Spinal cord (tissue), 10 donors: ENCODE measurements around the gene SLC7A5. TPM values are rescaled to one million over a fixed set of nuclear protein-coding genes. Genes with fewer than 3 reads are reported as not detected.

ENCODE experiments used
- DNase-seq, 6 donors: peaks; one replicate each; pipeline versions ENCODE4 v3.0.0 to v3.0.0-alpha.2; 2013 to 2015; ENCODE audit warnings: low spot score in 6 of 6, low read depth in 4 of 6
- H3K27ac ChIP-seq: one replicate; pipeline ENCODE4 v1.5.1; 2013; ENCODE audit warnings: low read depth, low read length, control low read depth
- H3K27me3 ChIP-seq: one replicate; pipeline ENCODE4 v1.6.1; 2013; ENCODE audit warnings: low read length; ENCODE audit not compliant: control insufficient read depth, insufficient read depth
- H3K36me3 ChIP-seq: one replicate; pipeline ENCODE4 v1.6.1; 2013; ENCODE audit warnings: low read length; ENCODE audit not compliant: control insufficient read depth, insufficient read depth
- H3K4me1 ChIP-seq: one replicate; pipeline ENCODE4 v1.6.1; 2013; ENCODE audit warnings: low read length; ENCODE audit not compliant: control insufficient read depth, insufficient read depth
- H3K4me3 ChIP-seq: one replicate; pipeline ENCODE4 v1.5.1; 2013; ENCODE audit warnings: low read depth, low read length, control low read depth
- H3K9me3 ChIP-seq: one replicate; pipeline ENCODE4 v1.6.1; 2013; ENCODE audit warnings: low read length; ENCODE audit not compliant: control insufficient read depth, insufficient read depth
- WGBS: methylation state at CpG from one replicate; pipeline ENCODE4 v1.1.5; 2013; ENCODE audit warnings: missing lambda C conversion rate; ENCODE audit not compliant: insufficient coverage; 5-methylcytosine and 5-hydroxymethylcytosine counted together
- polyA plus RNA-seq, 2 donors: library from polyadenylated mRNA; unstranded; fragments of 120-200 nt; gene quantifications; one replicate each; pipeline ENCODE4 v1.2.1, GENCODE V29; 2013; ENCODE audit not compliant: insufficient read length in 2 of 2
- total RNA-seq, 2 donors: library from RNA; depleted of rRNA in 1 of 2; stranded (reverse); fragments of 120-200 nt in 1 of 2; fragments of >200 nt in 1 of 2; gene quantifications; one replicate each; pipeline versions ENCODE4 v1.2.3 to v1.2.4, GENCODE V29; 2013 to 2014
- donor health status: healthy.

The SLC7A5 gene
- total and polyA plus RNA-seq, 4 donors = 16.6 to 112 (median 65.4) TPM

DNA sequence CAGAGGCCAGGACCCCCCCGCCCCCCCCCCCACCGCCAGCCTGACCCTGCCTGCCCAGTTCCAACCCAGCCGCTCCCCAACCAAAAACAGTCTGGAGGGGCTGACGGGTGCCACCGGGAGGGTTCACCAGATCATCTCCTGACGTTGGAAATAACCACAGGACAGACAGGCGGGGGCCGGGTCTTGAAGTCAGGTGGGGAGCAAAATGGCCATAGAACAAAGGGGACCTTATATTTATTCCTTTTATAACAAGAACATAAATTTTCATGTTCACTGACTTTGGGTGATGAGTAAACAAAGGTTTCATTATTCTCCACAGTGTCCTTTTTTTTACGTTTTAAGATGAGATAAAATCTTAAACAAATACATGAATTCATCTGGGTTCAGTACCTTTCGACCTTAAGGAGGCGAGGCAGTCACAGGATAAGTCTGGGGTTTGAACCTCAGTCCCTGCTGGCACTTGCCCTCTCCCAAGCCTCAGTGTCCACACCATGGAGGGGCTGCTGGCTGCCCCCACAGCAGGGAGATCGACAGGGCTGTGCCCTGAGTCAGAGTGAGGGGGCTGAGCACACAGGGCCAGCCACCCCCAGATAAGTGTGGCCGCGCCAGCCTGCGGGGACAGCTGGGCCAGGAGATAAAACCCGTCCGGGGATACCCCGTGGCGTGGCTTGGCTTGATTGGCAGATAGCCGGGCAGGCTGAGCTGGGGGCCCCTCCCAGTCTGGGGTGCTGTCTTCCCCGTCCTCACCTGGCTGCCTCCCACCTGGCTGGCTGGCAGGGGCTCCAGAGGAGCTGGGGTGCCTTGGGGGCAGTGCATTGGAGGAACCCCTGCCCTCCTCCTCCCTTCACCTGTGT lies 15.0 kb downstream of the SLC7A5 start:
- WGBS = 94% methylated on average over 10 of the region's 21 CpGs
- no peaks in the 10 kb centered on the region for H3K27me3 ChIP-seq
- DNase-seq = no peak
- no peak overlapping the region for H3K27ac ChIP-seq
- no peaks in the 10 kb centered on the region for H3K9me3 ChIP-seq
- H3K36me3 ChIP-seq = peaks cover 44% of the 10 kb centered on the region
- H3K4me3 ChIP-seq = no peak overlapping the region
- H3K4me1 ChIP-seq = peaks cover 75% of the 10 kb centered on the region

DNA sequence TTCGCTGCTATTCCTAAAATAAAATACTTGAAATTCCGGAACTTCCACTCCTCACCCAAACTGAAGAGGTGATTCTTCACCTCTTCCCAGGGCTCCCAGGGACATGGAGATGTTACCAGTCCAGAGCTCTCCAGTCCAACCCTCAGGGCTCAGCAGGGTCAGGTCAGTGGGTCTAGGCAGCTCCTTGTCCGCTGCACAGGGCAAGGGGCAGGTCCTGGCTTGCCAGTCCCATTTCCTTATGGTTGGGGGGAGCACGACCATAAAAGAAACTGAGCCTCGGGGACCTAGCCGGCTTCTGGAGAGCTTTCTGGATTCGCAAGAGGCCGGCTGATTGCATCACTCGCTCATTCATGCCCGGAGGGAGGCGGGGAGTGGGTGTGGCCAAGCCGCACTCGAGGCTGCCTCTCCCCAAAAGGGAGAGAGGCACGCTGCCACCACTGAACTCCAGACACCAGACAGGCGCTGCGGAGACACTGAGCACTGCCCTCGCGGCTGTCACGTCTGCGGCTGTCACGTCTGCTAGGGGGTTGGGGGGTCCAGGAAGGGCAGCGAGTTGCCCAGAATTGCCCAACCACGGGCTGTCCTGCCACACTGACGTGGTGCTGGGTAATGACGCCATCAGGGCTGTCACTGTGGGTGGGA lies 15.8 kb downstream of the SLC7A5 start:
- Histone ChIP-seq H3K4me3 (peak overlapping the region; percentile 24), H3K4me1 (peaks cover 75% of the 10 kb centered on the region), H3K27ac (peak overlapping the region; percentile 37)

DNA sequence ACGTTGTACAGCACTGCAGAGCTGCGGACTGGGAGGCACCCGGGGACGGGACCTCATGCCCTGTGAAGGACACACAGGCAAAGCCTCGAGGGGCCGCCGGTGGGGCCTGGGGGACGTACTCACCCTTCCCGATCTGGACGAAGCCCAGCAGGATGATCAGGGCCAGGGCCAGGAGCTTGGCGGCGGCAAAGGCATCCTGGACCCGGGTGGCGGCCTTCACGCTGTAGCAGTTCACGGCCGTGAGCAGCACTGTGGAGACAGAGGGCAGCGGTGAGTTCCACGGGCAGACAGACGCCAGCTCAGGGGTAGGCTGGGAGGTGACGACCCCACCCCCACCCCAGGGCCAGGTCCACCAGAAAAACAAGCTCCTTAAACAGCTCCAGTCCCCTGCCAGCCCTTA lies 17.7 kb downstream of the SLC7A5 start:
- no peak for DNase-seq
- H3K27ac ChIP-seq = no peak overlapping the region
- 78% methylated on average over 21 of the region's 21 CpGs for WGBS
- H3K9me3 ChIP-seq = no peaks in the 10 kb centered on the region
- peaks cover 63% of the 10 kb centered on the region for H3K36me3 ChIP-seq
- H3K4me1 ChIP-seq = peaks cover 84% of the 10 kb centered on the region
- H3K27me3 ChIP-seq = no peaks in the 10 kb centered on the region
- H3K4me3 ChIP-seq = no peak overlapping the region

More for the DNA sequence above, 15.8 kb downstream of the SLC7A5 start:
- WGBS = 9% methylated on average over 18 of the region's 25 CpGs
- H3K27me3 ChIP-seq = no peaks in the 10 kb centered on the region
- H3K9me3 ChIP-seq = no peaks in the 10 kb centered on the region
- H3K36me3 ChIP-seq = peaks cover 50% of the 10 kb centered on the region
- peak in 2 of 6 donors; percentile 74 to 94 for DNase-seq

DNA sequence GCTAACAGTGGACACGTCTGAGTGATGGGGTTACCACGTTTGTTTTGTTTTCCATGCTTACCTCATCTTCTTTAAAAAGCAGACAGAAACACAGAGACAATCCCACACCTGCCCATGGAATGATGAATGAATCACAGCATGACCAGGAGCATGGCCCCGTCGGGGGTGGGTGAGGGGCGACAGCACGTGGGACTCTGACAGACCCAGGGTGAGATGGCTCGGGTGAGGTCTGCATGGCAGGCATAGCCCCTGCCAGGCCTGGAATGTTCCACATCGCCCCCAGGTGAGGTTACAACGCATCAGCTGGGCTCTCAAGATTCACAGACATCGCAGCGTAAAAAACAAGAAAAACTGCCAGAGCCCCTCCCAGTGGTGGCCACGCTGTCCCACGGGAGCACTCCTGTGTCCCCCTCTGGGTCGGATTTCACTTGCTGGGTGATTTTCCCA lies 18.1 kb downstream of the SLC7A5 start:
- Histone ChIP-seq H3K9me3 (no peaks in the 10 kb centered on the region), H3K4me3 (no peak overlapping the region), H3K27ac (no peak overlapping the region), H3K36me3 (peaks cover 64% of the 10 kb centered on the region), H3K27me3 (no peaks in the 10 kb centered on the region), H3K4me1 (peaks cover 84% of the 10 kb centered on the region)
- 81% methylated on average over 12 of the region's 14 CpGs for WGBS
- no peak for DNase-seq

DNA sequence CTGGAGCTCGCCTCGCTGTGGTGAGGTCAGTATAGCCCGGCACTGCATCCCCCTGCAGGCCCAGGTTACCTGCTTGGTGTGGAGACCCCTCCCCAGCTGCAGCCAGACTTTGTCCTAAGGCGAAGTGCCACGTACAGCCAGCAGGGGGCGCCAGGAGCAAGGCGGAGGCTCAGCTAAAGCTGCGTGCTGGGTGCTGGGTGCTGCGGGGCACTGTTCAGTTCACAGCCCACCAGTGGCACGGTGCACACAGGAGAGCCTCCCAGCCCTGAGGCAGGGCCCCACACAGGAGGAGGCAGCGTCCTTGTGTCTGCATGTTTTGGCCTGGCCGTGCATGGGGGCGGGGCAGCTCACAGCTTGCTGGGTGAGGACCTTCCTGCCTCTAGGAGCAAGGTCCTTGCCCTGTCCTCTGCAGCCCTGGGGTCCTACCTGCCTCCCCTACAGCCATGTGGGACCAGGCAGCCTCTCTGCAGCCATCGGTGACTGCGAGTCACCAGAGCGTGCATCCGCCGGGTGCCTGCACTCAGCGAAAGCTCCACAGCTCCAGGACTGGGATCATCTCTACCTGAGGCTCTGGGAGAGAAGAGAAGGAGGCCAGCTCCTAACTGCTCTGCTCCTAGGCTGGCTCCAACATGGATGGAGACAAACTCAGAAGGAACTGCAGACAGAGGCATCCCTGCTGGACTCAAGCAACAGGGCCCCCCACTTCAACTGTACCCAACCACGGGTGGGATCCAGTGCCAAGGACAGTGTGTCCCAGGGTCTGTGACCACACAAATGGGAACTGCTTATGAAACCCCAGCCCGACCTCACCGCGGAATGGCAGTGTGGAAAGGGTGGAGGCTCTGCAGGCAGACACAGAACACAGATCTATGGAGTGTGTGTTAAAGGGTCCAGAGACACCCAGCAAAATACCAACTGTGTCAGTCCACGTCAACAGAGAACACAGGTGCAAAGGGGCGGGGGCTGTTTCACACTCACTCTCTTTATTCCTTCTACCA lies 19.0 kb downstream of the SLC7A5 start:
- WGBS = 57% methylated on average over 24 of the region's 25 CpGs
- peaks cover 82% of the 10 kb centered on the region for H3K4me1 ChIP-seq
- H3K9me3 ChIP-seq = no peaks in the 10 kb centered on the region
- no peak overlapping the region for H3K4me3 ChIP-seq
- no peaks in the 10 kb centered on the region for H3K27me3 ChIP-seq
- peak in 2 of 6 donors; percentile 68 to 85 for DNase-seq
- H3K27ac ChIP-seq = no peak overlapping the region
- H3K36me3 ChIP-seq = peaks cover 59% of the 10 kb centered on the region

DNA sequence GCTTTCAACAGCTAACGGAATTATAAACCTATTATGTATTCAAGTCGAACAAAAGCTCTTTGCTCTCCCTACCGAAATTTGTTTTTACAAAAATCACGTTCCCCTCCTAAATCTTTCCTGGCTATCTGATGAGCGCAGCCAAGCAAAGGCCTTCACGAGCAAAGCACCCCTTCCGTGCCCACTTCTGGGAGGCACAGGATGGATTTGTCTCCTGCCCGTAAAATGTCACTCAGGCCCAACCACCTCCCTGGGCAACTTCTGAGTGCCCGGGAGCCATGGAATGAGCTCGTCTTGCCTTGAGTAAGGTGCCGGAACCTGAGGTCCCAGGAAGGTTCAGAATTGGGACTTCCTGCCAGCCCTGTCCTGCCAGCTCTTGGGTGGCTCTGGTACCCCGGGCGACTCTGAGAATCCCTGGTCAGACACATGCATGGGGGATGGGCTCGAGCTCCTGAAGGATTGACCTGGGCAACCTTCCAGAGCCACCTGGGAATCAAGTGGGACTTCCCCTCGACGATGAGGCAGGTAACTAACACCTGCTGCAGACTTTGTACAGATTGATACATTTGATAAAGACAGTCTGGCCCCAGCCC lies 19.8 kb downstream of the SLC7A5 start:
- Histone ChIP-seq H3K36me3 (peaks cover 57% of the 10 kb centered on the region), H3K4me1 (peaks cover 76% of the 10 kb centered on the region), H3K9me3 (no peaks in the 10 kb centered on the region), H3K27ac (no peak overlapping the region), H3K4me3 (no peak overlapping the region), H3K27me3 (no peaks in the 10 kb centered on the region)
- WGBS = 76% methylated on average over 14 of the region's 16 CpGs
- DNase-seq = no peak

DNA sequence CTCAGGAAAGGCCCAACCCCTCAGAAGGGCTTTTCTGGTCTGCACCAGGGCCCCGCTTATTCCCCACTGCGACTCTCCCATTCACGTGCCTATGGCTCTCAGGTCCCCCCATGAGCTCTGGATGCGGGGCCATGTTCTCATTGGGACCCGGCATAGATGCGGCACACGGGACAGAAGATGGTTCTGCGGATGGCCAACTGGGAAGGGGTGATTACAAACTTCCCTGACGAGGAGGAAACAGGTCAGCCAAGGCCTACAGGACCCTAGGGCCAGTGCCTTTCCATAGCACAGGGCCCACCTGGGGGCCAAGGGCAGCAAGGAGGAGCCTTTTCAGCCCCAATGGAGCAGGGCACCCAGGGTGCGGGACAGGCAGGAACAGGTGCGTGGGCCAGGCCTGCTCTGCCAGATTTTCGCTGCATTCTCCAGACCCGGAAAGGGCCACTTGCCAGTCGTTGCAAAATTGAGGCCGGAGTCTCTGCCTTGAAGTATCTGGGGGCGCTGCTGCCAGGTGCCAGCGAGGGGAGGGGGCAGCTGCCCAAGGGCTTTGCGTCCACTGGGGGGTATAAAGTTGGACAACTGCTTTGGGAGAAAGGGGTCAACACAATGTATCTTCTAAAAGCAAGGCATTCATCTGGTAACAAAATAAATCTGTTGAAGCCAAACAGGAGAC lies 20.5 kb downstream of the SLC7A5 start:
- H3K36me3 ChIP-seq = peaks cover 61% of the 10 kb centered on the region
- no peaks in the 10 kb centered on the region for H3K27me3 ChIP-seq
- H3K27ac ChIP-seq = peak overlapping the region; percentile 67
- no peak overlapping the region for H3K4me3 ChIP-seq
- H3K9me3 ChIP-seq = no peaks in the 10 kb centered on the region
- no peak for DNase-seq
- WGBS = 72% methylated on average over 16 of the region's 18 CpGs
- peaks cover 76% of the 10 kb centered on the region for H3K4me1 ChIP-seq

DNA sequence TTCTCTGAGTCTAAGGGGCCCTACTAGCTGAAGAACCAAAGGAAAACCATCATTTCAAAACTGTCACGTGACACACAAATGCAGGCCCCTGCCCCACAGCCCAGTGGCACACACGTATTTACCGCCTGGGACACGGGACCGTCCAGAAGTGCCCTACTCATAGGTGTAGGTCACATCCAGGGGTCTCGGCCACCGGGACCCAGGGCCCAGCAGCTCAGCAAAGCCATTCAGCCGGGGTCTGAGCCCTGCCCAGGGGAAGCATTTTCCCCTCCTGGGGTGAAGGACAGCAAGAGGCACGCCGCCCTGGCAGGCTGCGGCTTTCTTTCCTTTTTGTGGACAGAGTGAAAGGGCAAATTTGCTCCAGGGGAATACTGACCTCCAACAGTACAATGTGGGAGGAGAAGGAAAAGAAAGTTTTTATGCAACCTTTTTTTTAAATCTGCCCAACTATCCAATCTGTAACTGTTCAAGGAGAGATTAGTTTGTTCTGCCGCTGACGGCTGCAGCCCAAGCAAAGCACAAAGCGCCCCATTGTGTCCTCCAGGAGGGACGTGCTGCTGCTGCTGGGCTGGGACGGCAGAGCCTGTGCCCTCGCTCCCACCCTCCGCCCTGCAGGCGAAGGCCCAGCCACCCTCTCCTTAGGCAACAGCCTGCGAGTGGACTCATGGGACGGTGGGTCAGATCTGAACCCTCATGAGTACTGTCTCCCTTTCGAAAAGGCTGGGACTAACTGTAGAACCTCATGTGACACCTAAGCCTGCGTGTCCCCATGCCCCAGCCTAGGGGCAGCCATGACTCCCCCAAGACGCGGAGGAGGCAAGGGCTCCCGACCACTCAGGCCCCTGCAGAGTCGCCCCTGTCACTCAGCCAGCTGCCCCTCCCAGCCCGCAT lies 21.3 kb downstream of the SLC7A5 start:
- Histone ChIP-seq H3K4me3 (no peak overlapping the region), H3K9me3 (no peaks in the 10 kb centered on the region), H3K27me3 (no peaks in the 10 kb centered on the region), H3K4me1 (peaks cover 72% of the 10 kb centered on the region), H3K36me3 (peaks cover 67% of the 10 kb centered on the region), H3K27ac (peak overlapping the region; percentile 78)
- DNase-seq = peak in 2 of 6 donors; percentile 74 to 75
- WGBS = 45% methylated on average over 24 of the region's 28 CpGs
